GM18507 (cell line): ENCODE measurements around the gene FTCDNL1.

Source experiments
- DNase-seq: peaks from one replicate; pipeline ENCODE4 v3.0.0; 2011; ENCODE audit warnings: low read depth; ENCODE audit not compliant: insufficient read length; ENCODE audit errors: extremely low spot score
- FAIRE-seq: peaks from 2 replicates; lab custom pipeline; 2011; peaks lifted over from hg19 to GRCh38; lab: Jason Lieb, UNC

Gene FTCDNL1

GRCh38 chr2:199798831-199799580 is 52.0 kb downstream of the FTCDNL1 start:
- DNase-seq (no peak), FAIRE-seq (no peak)

- FAIRE-seq (no peak), DNase-seq (no peak)
Measured at GRCh38 chr2:199797431-199798403, 53.3 kb downstream of the FTCDNL1 start.

GRCh38 chr2:199792381-199792780 is 58.6 kb downstream of the FTCDNL1 start:
- FAIRE-seq = no peak

GRCh38 chr2:199791326-199791725 is 59.7 kb downstream of the FTCDNL1 start:
- FAIRE-seq = no peak
- DNase-seq = no peak

More at GRCh38 chr2:199792381-199792780, 58.6 kb downstream of the FTCDNL1 start:
- no peak for DNase-seq

- no peak for DNase-seq
- FAIRE-seq = no peak
Measured at GRCh38 chr2:199784512-199784911, 66.5 kb downstream of the FTCDNL1 start.

GRCh38 chr2:199779589-199779988 is 71.4 kb downstream of the FTCDNL1 start:
- FAIRE-seq = no peak

GRCh38 chr2:199778655-199779054 is 72.3 kb downstream of the FTCDNL1 start:
- FAIRE-seq (no peak), DNase-seq (no peak)

More at GRCh38 chr2:199779589-199779988, 71.4 kb downstream of the FTCDNL1 start:
- DNase-seq = no peak

- FAIRE-seq = no peak
- no peak for DNase-seq
Measured at GRCh38 chr2:199777916-199778315, 73.1 kb downstream of the FTCDNL1 start.

GRCh38 chr2:199777315-199777714 is 73.7 kb downstream of the FTCDNL1 start:
- no peak for DNase-seq

GRCh38 chr2:199775267-199775666 is 75.7 kb downstream of the FTCDNL1 start:
- FAIRE-seq = no peak

More at GRCh38 chr2:199777315-199777714, 73.7 kb downstream of the FTCDNL1 start:
- no peak for FAIRE-seq

GRCh38 chr2:199772035-199772976 is 78.7 kb downstream of the FTCDNL1 start:
- DNase-seq = no peak
- FAIRE-seq = no peak

More at GRCh38 chr2:199775267-199775666, 75.7 kb downstream of the FTCDNL1 start:
- DNase-seq = no peak

GRCh38 chr2:199770716-199771115 is 80.3 kb downstream of the FTCDNL1 start:
- FAIRE-seq (no peak), DNase-seq (no peak)

GRCh38 chr2:199765646-199766045 is 85.3 kb downstream of the FTCDNL1 start:
- FAIRE-seq (no peak), DNase-seq (no peak)

GRCh38 chr2:199764273-199764800 is 86.7 kb downstream of the FTCDNL1 start:
- FAIRE-seq (no peak), DNase-seq (no peak)

- no peak for FAIRE-seq
- no peak for DNase-seq
Measured at GRCh38 chr2:199762963-199763362, 88.0 kb downstream of the FTCDNL1 start.

- FAIRE-seq (no peak), DNase-seq (no peak)
Measured at GRCh38 chr2:199760574-199760973, 90.4 kb downstream of the FTCDNL1 start.

- FAIRE-seq (no peak), DNase-seq (no peak)
Measured at GRCh38 chr2:199757233-199757870, 93.6 kb downstream of the FTCDNL1 start.

- no peak for DNase-seq
Measured at GRCh38 chr2:199756743-199757142, 94.2 kb downstream of the FTCDNL1 start.

GRCh38 chr2:199756211-199756610 is 94.8 kb downstream of the FTCDNL1 start:
- FAIRE-seq = no peak

More at GRCh38 chr2:199756743-199757142, 94.2 kb downstream of the FTCDNL1 start:
- FAIRE-seq = no peak

More at GRCh38 chr2:199756211-199756610, 94.8 kb downstream of the FTCDNL1 start:
- DNase-seq = no peak
